HG02981 (cell line): Measurements from ENCODE around the gene SRBD1.
A peak's percentile ranks its signal among the peaks of the same experiment; 100 is the strongest.

Source experiments
- ATAC-seq: cut with Tn5 transposase; IDR thresholded peaks from one replicate; pipeline ENCODE4 v1.9.1; 2021; ENCODE audit warnings: mild to moderate bottlenecking, moderate library complexity; ENCODE audit not compliant: unreplicated experiment

SRBD1 gene

GRCh38 chr2:45596761-45597160 is 14.3 kb downstream of the SRBD1 start:
- ATAC-seq: no peak

DNA sequence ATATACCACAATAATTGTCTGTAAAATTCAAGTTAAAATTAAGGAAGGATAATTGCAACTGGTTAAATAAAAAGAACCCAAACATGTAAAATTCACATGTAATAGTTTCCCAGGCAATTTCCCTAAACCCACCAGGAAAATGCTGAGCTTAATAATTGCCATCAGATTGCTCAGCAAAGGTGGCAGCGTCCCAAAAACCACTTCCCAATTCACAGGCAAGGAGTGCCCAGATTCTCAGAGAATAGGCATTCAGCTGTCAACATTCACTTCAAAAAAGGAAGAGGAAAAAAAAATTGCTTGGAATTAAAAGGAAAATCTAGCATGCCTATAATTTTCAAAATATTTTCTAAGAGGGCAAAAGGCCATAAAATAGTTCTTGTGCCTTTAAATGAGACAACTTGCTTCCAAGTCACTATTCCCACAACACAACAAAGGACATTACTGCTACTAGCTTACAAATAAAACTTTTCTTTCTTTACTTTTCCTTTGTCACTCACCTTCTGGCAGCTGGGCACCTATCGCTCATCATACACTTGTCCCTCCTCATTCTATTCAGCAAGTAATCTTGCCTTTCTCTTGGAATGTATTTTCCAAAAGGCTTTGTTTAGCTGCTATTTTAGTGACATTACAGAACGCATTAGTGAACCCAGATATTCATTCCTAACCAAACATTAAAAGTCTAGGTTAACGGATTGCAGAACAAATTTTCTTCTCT is 15.2 kb downstream of the SRBD1 start:
- ATAC-seq: no peak

GRCh38 chr2:45591073-45591472 is 20.0 kb downstream of the SRBD1 start:
- no peak for ATAC-seq

DNA sequence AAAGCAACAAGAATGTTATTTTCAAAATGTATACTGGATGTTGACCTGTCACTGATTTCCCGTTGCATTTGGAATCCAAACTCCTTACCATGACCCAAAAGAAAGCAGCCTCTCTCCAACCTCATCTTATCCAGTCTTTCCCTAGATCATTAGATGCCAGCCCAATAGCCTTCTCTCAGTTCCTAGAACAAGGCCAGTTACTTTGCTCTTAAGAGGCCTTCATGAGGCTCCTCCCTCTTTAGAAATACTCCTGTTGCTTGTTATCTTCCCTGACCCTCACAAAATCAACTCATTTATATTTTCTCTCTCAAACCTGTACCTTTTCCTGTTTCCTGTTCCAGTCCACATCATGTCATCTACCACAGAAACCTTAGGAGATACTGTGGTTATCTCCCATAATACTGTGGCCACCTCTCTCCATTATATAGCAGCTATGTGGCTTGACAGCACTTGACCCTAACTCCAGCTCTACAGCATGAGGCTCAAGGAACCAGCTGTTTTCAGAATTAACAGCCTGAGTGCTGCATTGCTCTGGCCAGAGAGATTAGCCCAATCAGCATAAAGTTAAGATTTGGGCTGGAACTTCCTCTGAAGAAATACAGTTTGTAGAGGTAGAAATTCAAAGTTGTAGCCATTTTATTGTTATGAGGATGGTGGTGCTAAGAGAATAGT is 22.8 kb downstream of the SRBD1 start:
- no peak for ATAC-seq

DNA sequence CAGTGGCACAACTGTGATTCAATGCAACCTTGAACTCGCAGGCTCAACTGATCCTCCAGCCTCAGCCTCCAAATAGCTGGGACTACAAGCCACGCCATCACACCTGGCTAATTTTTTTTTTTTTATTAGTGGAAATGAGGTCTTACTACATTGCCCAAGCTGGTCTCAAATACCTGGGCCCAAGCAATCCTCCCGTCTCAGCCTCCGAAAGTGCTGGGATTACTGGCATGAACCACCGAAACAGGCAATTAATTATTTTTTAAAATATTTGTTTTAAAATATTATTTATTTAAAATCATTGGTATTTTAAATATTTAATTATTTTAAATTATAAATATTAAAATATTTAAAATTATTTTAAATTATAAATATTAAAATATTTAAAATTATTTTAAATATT is 24.5 kb downstream of the SRBD1 start:
- ATAC-seq: no peak

DNA sequence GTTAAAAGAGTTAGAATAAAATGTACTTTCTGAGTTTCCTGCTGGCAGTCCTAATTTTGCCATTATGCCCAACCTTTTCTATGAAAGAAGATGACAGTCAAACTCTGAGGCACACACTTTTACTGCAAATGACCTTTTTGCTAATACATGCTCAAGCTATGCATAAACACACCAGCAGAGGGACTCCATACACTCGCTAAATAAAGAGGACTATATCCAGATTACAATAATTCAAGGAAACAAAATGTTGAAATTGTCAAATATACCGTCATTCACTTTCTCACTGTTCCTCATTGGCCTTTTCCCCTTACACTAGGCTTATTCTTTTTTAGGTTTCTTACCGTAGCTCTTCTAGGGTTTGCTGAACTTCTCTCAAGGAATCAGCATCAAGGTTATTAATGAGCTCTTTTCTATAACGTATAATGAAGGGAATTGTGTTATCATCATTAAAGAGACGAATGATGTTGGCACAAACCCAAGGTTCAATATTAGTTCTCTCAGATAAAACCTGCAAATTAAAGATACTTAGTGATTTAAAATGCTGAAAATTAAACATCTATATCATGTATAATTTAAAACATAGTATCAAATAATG is 25.7 kb downstream of the SRBD1 start:
- ATAC-seq: no peak

- no peak for ATAC-seq
Measured at GRCh38 chr2:45583977-45584376, 27.1 kb downstream of the SRBD1 start.

- no peak for ATAC-seq
Measured at GRCh38 chr2:45582522-45582921, 28.5 kb downstream of the SRBD1 start.

GRCh38 chr2:45578056-45578843 is 32.8 kb downstream of the SRBD1 start:
- ATAC-seq: no peak

DNA sequence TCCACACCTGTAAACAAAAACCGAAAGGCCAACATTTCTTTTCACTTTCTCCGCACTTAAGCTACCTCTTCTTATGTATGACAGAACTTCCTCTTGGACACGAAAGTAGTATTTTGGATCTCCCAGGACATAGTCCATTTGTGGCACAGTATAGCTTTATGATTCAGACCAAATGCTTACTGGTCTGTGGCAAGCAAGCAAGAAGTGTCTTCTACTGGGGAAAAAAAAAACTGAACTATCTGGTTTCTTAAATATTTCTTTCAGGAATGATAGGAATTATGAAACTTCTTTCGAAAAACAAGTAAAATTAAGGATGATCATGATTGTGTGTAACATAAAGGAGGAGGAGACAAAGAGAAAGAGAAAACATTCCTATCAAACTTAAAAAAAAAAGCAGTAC is 33.6 kb downstream of the SRBD1 start:
- no peak for ATAC-seq

DNA sequence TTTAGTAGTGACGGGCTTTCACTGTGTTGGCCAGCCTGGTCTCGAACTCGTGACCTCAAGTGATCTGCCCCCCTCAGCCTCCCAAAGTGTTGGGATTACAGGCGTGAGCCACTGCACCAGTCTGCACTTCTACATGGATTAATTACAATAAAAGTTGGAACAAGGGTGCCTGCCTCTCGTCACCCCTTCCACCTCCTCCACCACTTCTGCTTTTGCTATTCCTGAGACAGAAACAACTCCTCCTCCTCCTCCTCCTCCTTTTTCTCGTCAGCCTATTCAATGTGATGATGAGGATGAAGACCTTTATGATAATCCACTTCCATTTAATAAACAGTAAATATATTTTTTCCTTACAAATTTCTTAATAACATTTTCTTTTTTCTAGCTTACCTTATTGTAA is 35.2 kb downstream of the SRBD1 start:
- no peak for ATAC-seq

DNA sequence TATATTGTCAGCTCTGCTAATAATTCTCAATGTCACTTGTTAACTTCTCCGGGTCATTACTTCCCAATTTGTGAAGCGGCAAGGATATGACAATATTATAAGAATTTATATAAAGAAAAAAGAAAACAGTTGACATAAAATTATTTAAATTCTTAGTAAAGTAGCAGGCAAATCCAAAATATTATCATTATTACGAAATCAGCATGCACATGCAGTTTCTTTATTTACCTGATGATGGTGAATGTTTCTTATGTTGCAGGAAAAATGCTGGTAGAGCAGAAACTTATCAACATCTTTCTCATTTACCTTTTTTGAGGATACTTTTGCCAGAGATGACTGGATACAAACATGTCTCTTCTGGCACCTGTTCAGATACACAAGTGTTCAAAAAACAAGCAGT is 38.1 kb downstream of the SRBD1 start:
- no peak for ATAC-seq

DNA sequence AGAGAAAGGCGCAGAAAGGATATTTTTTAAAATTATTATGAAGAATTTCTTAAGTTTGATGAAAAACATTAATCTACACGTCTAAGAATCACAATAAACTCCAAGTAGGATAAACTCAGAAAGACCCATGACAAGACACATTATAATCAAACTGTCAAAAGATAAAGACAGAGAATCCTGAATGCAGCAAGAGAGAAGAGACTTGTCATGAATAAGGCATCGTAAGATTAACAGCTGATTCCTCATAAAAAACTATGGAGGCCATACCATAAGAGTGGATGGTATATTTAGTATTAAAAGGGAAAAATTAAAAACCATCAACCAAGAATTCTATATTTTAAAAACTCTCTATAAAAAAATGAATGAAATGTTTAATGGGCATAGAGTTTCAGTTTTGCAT is 39.1 kb downstream of the SRBD1 start:
- no peak for ATAC-seq

DNA sequence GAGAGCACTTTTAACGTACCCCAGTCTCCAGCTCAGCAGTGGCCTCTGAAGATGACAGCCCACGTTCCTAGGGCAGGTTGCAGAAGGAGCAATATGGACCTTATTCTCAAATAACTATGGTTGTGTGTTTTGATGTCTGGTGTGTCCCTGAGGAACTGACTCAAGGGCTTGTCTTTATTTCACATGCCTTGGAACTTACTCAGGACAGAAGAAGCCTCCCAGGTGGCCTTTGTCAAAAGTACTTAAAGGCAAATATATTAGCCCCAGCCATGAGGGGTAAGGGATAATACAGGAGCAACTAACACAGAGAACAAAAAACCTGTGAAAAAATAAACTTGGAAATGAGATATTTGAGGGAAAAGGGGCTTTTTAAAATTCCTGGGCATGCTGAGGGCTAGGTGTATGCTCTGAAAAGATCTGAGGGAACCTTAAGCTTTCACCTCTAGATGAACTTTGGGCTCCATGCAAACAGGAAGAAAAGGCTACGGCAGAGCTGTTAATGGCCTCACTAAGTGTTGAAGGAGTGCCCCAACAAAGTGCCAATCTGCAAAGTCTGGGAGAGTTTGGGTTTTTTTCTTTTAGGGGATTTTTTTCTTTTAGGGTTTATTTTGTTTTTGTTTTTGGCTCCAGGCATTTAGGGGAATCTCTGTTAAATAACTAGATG is 40.3 kb downstream of the SRBD1 start:
- no peak for ATAC-seq

- ATAC-seq: no peak
Measured at GRCh38 chr2:45568935-45569334, 42.1 kb downstream of the SRBD1 start.

GRCh38 chr2:45567974-45568789 is 42.9 kb downstream of the SRBD1 start:
- peak; percentile 98 for ATAC-seq

DNA sequence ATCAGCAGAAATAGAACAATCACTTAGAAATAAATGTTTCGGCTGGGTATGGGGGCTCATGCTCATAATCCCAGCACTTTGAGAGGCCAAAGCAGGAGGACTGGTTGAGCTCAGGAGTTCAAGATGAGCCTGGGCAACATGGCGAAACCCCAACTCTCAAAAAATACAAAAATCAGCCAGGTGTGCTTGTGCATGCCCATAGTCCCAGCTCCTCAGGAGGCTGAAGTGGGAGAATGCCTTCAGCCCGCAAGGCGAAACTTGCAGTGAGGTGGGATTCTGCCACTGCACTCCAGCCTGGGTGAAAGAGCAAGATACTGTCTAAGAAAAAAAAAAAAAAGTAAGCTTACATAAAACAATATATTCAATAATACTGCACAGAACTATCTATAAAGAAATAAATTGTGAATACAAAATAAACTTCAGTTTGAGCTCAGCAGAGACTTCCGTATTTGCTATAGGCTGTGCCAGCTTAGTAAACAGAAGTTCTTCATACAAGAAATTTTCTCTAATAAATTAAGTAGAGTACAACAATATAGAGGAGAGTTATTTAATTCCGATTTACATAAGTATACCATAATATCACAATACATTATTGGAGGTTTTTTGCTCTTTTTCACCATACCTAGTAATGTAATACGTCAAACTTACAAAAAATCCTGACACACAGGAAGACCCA is 43.6 kb downstream of the SRBD1 start:
- ATAC-seq: peak; percentile 18

- ATAC-seq: no peak
Measured at GRCh38 chr2:45559436-45559835, 51.6 kb downstream of the SRBD1 start.

DNA sequence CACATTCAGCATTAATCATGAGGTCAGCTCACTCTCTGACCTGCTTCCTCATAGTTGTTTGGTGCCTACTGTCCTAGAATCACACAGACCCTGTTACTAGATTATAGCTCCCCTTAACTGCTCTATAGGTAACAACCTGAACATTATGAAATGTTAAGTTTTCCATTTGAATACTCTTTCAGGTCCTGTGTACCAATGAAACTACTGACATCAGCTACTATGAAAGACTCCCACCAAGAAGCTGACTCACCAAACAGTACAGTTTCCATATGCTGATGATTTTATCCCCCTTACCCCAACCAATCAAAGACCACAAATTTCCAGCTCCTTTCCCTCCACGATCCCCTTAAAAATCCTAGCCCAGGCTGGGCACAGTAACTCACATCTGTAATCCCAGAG is 56.3 kb downstream of the SRBD1 start:
- ATAC-seq: no peak
